Measurements from ENCODE around the gene ITGB4.

- no peak for TF ChIP-seq CTCF (IDR thresholded peaks at IDR 0.05 in 4 of 5, conservative IDR thresholded peaks at IDR 0.05 in 1 of 5)
- no peak for TF ChIP-seq POLR2A (IDR thresholded peaks at IDR 0.05)
Observed at GRCh38 chr17:75723171-75723930, 2.1 kb downstream of the ITGB4 start.

Data from gastrocnemius medialis (tissue), 4 donors.